Activated gamma-delta T cell treated with anti-CD3 and anti-CD28 coated beads, Interleukin-2, amount 50 U/mL, for 16 hours (primary cell): Measurements from ENCODE around the gene GPBP1.
"Not testable (repeated sequence)": the region's sequence is repeated elsewhere in the genome, so short reads cannot be mapped to it uniquely, and the experiment has no call there.

Experiments
- DNase-seq: peaks from one replicate; pipeline ENCODE4 v3.0.0-alpha.2; 2020; ENCODE audit warnings: low read depth

The GPBP1 gene

GRCh38 chr5:57173319-57174127, at the start of gene GPBP1:
GPBP1 (plus strand) TSS chr5:57174059; CDS start chr5:57214131, 40,072 bp downstream.
- peak; percentile 95 for DNase-seq

GRCh38 chr5:57128325-57128724, 45.5 kb upstream of the GPBP1 start:
- no peak for DNase-seq

DNA sequence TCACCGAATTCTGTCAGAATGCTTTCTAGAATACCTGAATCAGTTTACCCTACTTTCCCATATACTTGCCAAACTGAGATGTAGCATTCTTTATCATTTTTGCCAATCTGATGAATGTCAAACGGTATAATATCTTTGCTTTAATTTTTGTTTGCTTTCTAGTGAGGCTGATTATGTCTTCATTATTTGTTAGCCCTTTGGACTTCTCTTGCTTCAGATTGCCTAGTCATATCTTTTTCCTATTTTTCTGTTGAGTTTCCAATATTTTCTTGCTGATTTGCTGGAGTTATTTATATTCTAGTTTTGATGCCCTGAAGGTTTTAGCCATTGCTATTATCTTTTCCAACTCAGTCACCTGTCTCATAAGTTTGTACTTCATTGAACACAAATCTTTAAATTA, 40.3 kb upstream of the GPBP1 start:
- DNase-seq = no peak

DNA sequence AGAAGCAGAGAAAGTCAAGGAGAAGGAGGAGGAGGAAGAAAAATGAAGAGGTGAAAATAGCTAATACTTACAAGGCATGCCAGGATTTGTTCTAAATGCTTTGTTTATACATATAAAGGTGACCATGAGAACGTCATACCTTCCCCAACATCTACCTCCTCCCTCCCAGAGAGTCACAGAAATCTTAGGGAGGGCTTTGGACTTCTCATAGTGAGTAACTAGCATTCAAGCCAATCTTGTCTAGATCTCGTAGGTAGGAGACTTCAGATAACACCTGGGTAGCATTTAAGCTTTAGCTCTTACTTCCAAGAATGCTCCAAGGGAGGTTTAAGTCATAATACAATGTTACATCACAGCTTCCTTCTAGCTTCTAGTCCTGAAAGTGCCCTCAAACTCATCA, 36.5 kb upstream of the GPBP1 start:
- no peak for DNase-seq

DNA sequence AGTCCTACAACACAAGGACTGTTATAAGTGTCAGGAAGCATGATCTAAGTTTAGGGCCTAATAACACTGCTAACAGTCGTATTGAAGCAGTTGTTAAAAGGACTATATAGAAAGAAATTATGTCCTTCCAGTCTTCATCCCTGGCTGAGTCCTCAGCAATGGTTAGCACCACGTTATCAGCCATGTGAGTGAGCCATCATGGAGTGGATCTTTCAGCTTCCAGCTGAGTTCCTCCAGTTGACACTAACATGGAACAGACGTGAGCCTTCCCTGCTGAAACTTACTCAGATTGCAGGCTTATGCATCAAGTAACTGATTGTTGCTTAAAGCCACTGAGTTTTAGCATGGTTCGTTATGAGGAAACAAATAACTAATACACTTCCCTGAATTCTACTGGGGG, 21.5 kb upstream of the GPBP1 start:
- no peak for DNase-seq

- DNase-seq = no peak
Observed at GRCh38 chr5:57155033-57155432, 18.8 kb upstream of the GPBP1 start.

- DNase-seq = no peak
Observed at GRCh38 chr5:57157131-57157530, 16.7 kb upstream of the GPBP1 start.

DNA sequence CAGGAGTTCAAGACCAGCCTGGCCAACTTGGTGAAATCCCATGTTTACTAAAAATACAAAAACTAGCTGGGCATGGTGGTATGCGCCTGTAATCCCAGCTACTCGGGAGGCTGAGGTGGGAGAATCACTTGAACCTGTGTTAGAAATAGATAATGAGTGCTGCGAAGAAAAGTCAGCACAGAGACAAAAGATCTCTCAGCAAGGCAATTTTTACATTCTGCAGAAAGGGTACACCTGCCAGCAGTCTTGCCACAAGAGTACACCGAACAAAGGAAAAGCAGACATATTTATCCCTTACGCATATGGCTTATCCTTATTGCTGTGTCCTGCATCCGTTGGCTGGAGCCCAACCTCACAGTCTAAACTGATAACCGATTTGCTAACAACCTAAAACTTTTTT, 16.2 kb upstream of the GPBP1 start:
- DNase-seq = no peak

DNA sequence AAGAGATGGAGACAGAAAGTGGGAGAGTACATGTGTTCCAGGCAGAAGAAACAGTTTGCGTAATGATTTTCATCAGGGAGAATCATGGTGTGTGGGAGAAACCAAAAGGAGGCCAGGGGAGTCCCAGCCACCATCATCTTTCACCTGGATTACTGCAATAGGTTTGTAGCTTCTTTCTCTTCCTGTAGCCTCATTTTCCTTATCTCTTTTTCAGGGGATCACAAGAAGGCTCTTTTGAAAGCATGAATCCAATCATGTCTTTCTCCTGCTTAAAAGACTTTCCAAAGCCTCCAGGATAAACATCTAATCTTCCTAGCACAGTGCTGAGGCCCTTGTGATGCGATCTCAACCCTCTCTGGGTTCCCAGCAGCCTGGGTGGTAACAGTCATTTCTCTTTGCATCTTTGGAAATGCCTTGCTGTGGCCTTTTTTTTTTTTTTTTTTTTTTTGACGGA, 10.3 kb upstream of the GPBP1 start:
- no peak for DNase-seq

DNA sequence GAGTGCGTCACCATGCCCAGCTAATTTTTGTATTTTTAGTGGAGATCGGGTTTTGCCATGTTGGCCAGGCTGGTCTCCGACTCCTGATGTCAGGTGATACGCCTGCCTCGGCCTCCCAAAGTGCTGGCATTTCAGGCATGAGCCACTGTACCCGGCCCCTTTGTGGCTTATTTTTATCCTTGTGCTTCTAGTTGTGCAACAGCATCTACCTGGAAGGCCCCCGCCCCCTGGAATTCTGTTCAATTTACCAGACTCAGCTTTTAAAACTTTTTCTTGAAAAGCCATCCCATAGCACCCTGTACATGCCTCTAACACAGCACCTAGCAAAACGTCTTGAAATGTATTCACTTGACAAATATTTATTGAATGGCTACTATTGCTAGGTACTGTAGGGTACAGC, 9.7 kb upstream of the GPBP1 start:
- DNase-seq = no peak

- DNase-seq = not testable (repeated sequence)
Observed at GRCh38 chr5:57165171-57165570, 8.7 kb upstream of the GPBP1 start.

GRCh38 chr5:57166276-57166675, 7.6 kb upstream of the GPBP1 start:
- DNase-seq = no peak

DNA sequence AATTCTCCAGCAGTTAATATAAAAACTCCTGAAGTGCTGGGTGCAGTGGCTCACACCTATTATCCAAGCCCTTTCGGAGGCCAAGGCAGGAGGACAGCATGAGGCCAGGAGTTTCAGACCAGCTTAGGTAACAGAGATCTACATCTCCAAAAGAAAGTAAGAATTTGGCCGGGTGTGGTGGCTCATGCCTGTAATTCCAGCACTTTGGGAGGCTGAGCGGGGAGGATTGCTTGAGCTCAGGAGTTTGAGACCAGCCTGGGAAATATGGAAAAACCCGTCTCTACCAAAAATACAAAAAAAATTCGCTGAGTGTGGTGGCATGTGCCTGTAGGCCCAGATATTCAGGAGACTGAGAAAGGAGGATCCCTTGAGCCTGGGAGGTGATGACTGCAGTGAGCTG, 6.7 kb upstream of the GPBP1 start:
- DNase-seq = no peak

DNA sequence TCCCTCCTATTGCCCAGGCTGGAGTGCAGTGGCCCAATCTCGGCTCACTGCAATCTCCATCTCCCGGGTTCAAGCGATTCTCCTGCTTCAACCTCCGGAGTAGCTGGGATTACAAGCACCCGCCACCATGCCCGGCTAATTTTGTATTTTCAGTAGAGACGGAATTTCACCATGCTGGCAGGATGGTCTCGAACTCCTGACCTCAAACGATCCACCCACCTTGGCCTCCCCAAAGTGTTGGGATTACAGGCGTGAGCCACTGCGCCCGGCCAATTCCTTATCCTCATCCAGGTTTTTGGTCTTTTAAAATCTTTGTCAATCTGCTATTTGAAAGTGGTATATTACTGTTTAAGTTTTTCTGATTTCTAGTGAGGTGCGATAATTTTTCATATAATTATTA, 3.7 kb upstream of the GPBP1 start:
- DNase-seq = not testable (repeated sequence)

GRCh38 chr5:57171816-57172465, 1.9 kb upstream of the GPBP1 start:
- DNase-seq = no peak

GRCh38 chr5:57172466-57173318, 1.2 kb upstream of the GPBP1 start:
- no peak for DNase-seq

DNA sequence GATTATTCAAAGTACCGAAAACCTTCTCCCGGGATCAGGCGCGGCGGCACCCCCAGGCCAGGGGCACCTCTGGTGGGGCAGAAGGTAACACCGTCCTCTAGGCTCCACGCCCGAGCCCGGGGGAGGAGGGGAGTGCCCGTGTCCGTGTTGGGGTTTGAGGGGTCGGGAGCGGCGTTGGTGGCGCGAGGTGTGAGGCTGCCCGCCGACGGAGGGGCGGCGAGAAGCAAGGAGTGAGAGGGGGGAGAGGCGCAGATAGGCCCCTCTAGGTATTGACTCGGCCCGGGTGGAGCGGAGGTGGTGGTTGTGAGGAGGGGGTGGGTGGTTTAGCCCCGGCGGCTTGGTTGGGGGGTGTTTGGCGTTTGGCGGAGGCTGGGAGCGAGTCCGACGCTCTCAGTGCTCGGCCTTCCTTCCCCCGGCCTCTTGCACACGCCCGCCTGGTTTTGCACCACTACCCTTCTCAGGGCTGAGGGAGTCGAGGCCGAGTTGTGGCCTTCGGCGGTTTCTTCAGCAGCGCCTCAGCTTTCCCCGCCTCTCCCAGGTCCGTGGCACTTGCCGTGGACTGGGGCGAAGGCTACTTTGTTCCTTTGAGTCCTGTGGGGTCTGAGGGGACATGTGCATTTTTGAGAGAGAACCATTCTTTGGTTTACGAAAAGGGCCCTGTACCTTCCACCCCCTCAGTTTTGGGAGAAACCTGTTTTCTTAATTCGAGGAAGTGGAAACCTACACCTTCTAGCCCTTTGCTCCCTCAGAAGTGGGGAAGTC, 450 bp downstream of the GPBP1 start:
- peak; percentile 15 for DNase-seq

- no peak for DNase-seq
Observed at GRCh38 chr5:57174890-57175510, 1.1 kb downstream of the GPBP1 start.

DNA sequence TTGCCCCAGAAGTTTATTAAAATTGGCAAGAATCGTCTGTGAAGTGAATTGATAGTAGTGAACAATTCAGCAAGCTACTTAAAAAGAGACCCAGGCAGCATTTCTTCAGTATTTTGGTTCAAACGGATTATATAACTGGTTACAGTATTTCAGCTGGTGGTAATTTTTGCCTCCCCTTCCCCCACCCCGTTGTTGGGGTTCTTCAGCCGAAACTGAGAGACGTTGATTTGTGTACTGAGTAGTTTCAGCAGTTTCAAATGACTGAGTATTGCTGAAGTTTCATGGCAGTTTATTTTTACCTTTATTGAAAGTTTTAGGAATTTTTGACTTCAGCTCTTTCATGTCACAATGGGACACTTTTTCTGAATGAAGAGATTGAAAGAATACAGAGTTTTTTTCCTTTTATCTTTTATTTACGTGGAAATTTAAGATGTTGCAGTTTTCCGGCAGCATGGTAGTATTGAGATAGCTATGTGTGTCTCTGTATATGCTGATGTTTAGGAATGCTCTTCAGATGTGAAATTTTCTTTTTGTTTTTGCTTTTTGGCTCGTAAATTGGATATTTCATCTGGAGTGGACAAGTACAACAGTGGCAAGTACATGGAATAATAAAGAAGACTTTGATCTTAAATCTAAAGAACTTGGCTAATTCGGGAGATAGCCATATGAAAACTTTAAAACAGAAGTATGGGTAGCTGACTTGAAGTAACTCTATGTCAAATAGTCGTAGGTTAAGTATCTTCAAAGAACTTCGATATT, 1.9 kb downstream of the GPBP1 start:
- no peak for DNase-seq

DNA sequence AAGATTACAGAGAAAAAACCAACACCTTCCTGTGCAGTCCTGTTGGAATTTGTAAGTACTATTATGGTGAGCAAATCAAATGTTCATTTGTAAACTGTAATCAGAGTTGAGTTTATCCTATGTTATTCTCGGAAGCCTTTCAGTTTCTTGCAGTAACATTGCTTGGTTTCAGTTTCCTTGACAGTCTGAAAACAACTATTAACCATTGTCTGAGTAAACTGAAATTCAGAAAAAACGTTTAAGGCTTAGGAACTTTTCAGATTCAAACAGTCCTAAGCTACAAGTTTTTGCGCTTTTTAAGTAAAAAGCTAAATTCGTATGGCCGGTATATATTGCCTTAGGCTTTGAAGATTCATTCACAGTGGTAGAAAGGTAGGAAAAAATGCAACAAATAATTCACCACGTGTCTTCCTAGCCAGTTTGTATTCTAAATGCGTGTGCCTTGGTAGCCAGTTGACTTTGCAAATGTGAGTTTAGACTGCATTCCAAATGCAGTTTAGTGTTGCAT, 2.5 kb downstream of the GPBP1 start:
- no peak for DNase-seq
